ENCODE data around the gene DPP8.

DPP8 gene

DNA sequence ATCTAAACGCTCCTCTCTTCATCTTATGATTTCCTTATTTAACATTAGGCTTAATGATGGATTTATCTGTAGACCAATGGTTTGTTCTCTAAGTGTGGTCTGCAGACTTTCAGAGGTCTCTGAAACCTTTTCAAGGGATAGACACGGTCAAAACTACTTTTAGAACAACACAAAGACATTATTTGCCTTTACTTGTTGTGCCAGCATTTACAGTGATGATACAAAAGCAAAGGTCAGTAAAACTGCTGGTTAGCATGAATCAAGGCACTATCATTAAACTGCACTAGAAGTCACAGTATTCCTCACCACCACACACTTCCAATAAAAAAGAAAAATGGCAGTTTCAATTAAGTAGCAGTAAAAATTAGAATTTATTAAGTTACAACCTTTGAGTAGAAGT, 70.3 kb downstream of the DPP8 start:
- TF ChIP-seq, protein P1, sequence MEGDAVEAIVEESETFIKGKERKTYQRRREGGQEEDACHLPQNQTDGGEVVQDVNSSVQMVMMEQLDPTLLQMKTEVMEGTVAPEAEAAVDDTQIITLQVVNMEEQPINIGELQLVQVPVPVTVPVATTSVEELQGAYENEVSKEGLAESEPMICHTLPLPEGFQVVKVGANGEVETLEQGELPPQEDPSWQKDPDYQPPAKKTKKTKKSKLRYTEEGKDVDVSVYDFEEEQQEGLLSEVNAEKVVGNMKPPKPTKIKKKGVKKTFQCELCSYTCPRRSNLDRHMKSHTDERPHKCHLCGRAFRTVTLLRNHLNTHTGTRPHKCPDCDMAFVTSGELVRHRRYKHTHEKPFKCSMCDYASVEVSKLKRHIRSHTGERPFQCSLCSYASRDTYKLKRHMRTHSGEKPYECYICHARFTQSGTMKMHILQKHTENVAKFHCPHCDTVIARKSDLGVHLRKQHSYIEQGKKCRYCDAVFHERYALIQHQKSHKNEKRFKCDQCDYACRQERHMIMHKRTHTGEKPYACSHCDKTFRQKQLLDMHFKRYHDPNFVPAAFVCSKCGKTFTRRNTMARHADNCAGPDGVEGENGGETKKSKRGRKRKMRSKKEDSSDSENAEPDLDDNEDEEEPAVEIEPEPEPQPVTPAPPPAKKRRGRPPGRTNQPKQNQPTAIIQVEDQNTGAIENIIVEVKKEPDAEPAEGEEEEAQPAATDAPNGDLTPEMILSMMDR (IDR thresholded peaks at IDR 0.05; ENCODE audit: poor library complexity, severe bottlenecking): no peak

DNA sequence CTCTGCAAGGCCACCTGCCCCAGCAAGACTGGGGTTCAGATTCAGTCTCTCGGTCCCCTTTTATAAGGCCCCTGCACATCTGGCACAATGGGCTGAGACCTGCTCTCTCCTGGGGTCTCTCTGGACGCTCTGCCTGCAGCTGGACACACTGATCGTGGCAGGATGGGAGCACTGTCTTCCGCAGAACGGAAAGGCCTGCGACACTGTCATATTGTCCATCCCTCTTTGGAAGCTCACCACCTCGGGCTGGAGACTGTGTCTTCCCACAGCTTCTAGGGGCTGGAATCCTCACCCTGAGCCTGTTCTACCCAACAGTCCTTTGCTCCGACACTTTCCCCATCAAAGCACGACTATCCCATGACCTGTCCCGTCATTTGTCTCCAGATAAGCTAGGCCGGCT, 83.3 kb downstream of the DPP8 start:
- no peaks in the 10 kb centered on the region for H3K36me3 ChIP-seq (ENCODE audit: low read depth)
- no peaks in the 10 kb centered on the region for H3K9me3 ChIP-seq (ENCODE audit: severe bottlenecking)
- ATAC-seq (ENCODE audit: low read depth): no peak
- DNase-seq (ENCODE audit: low spot score): peak; percentile 49
- H3K4me1 ChIP-seq (ENCODE audit: insufficient read depth, poor library complexity, severe bottlenecking): peaks cover 6% of the 10 kb centered on the region
- no peak overlapping the region for H3K4me3 ChIP-seq (ENCODE audit: severe bottlenecking)
- no peaks in the 10 kb centered on the region for H3K27me3 ChIP-seq (ENCODE audit: insufficient read depth, poor library complexity, severe bottlenecking)
- TF ChIP-seq, protein P1 (IDR thresholded peaks at IDR 0.05; ENCODE audit: poor library complexity, severe bottlenecking): no peak
- no peak overlapping the region for H3K27ac ChIP-seq (ENCODE audit: poor library complexity, severe bottlenecking)

More for the DNA sequence above, 70.3 kb downstream of the DPP8 start:
- Histone ChIP-seq H3K4me1 (ENCODE audit: insufficient read depth, poor library complexity, severe bottlenecking) (no peaks in the 10 kb centered on the region), H3K27ac (ENCODE audit: poor library complexity, severe bottlenecking) (no peak overlapping the region), H3K4me3 (ENCODE audit: severe bottlenecking) (no peak overlapping the region), H3K9me3 (ENCODE audit: severe bottlenecking) (no peaks in the 10 kb centered on the region), H3K36me3 (ENCODE audit: low read depth) (peaks cover 73% of the 10 kb centered on the region), H3K27me3 (ENCODE audit: insufficient read depth, poor library complexity, severe bottlenecking) (no peaks in the 10 kb centered on the region)
- ATAC-seq (ENCODE audit: low read depth): no peak
- no peak for DNase-seq (ENCODE audit: low spot score)

DNA sequence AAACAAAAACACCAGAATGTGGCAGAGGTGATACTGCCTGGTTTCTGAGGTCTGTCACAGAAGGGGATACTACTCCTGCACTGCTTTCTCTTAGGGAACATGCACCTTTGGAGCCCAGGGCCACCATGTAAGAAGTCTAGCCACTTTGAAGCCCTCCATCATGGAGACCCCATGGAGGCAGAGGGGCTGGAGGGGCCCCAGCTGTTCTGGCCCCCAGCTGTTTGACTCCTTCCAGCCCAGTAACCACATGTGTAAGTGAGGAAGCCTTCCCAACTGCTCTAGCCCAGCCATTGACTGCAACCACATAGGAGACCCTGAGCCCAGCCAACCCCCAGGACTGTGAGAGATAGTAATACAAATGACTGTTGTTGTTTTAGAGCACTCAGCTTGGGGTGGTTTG, 85.8 kb downstream of the DPP8 start:
- H3K27me3 ChIP-seq (ENCODE audit: insufficient read depth, poor library complexity, severe bottlenecking): no peaks in the 10 kb centered on the region
- ATAC-seq (ENCODE audit: low read depth) (no peak), DNase-seq (ENCODE audit: low spot score) (peak; percentile 46)
- H3K4me3 ChIP-seq (ENCODE audit: severe bottlenecking): no peak overlapping the region
- no peaks in the 10 kb centered on the region for H3K9me3 ChIP-seq (ENCODE audit: severe bottlenecking)
- TF ChIP-seq, protein P1 (IDR thresholded peaks at IDR 0.05; ENCODE audit: poor library complexity, severe bottlenecking): no peak
- no peak overlapping the region for H3K27ac ChIP-seq (ENCODE audit: poor library complexity, severe bottlenecking)
- no peaks in the 10 kb centered on the region for H3K36me3 ChIP-seq (ENCODE audit: low read depth)
- peaks cover 6% of the 10 kb centered on the region for H3K4me1 ChIP-seq (ENCODE audit: insufficient read depth, poor library complexity, severe bottlenecking)

DNA sequence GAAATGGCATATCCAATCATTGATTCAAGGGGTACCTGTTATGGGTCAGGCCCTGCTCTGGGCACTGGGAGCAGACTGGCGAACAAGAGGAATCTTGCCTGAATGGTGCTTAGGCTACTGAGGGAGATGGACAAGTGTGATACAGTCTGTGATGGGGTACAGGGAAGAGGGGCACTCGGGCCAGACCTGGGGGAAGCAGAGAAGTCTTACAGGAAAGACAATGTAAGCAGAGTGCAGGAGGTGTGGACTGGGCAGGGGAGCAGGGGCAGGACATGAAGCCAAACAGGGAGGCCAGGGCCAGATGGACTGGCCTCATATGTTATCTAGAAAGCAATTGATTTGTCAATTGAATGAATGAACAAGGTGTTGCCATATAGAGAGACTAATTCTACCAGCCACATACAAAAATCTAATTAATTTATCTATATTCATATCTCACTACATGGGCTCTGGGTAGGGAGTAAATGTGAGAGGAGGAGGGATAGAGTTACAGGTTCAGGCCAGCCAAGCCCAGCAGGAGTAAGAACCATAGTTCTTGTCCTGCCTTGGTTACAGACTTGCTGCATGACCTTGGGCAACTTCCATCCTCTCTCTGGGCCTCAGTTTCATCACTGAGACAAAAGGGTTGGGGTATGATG, 91.2 kb downstream of the DPP8 start:
- peaks cover 24% of the 10 kb centered on the region for H3K27me3 ChIP-seq (ENCODE audit: insufficient read depth, poor library complexity, severe bottlenecking)
- DNase-seq (ENCODE audit: low spot score) (peak; percentile 24), ATAC-seq (ENCODE audit: low read depth) (no peak)
- H3K4me3 ChIP-seq (ENCODE audit: severe bottlenecking): no peak overlapping the region
- TF ChIP-seq, protein P1 (IDR thresholded peaks at IDR 0.05; ENCODE audit: poor library complexity, severe bottlenecking): no peak
- no peak overlapping the region for H3K27ac ChIP-seq (ENCODE audit: poor library complexity, severe bottlenecking)
- no peaks in the 10 kb centered on the region for H3K4me1 ChIP-seq (ENCODE audit: insufficient read depth, poor library complexity, severe bottlenecking)
- H3K36me3 ChIP-seq (ENCODE audit: low read depth): no peaks in the 10 kb centered on the region
- no peaks in the 10 kb centered on the region for H3K9me3 ChIP-seq (ENCODE audit: severe bottlenecking)

DNA sequence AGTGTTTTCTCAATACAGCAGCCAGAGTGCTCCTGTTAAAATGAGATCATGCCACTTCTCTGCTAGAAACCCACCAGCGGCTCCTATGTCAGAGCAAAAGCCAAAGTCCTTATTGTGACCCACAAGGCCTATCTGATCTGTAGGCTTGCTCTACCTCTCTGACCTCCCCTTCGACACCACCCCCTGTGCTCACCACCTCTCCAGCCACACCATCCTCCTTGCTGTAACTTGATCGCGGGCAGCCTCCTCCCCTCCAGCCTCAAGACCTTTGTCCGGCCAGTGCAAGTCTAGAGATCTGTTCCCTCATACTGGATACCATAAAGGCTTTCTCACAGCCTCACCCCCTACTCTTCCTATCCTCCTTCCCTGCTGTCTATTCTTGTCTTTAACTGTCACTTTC, 92.8 kb downstream of the DPP8 start:
- Histone ChIP-seq H3K27ac (ENCODE audit: poor library complexity, severe bottlenecking) (no peak overlapping the region), H3K27me3 (ENCODE audit: insufficient read depth, poor library complexity, severe bottlenecking) (peaks cover 29% of the 10 kb centered on the region), H3K4me3 (ENCODE audit: severe bottlenecking) (no peak overlapping the region), H3K4me1 (ENCODE audit: insufficient read depth, poor library complexity, severe bottlenecking) (no peaks in the 10 kb centered on the region), H3K36me3 (ENCODE audit: low read depth) (no peaks in the 10 kb centered on the region), H3K9me3 (ENCODE audit: severe bottlenecking) (no peaks in the 10 kb centered on the region)
- TF ChIP-seq, protein P1 (IDR thresholded peaks at IDR 0.05; ENCODE audit: poor library complexity, severe bottlenecking): no peak
- DNase-seq (ENCODE audit: low spot score) (peak; percentile 54), ATAC-seq (ENCODE audit: low read depth) (no peak)

Measured in RWPE2 (cell line).